ENCODE measurements around the gene CCDC80. TPM values are rescaled to one million over a fixed set of nuclear protein-coding genes. Genes with fewer than 3 reads are reported as not detected.

CCDC80 gene
- total RNA-seq, 3 donors from 2014 or later (not counting 1 experiment from before 2014, with no cell fraction given), result 0.08 TPM; not detected in 2

GRCh38 chr3:112654979-112655378 is 14.0 kb upstream of the CCDC80 start:
- Histone ChIP-seq H3K4me1 (ENCODE audit: control insufficient read depth, insufficient read depth, low read length) (no peaks in the 10 kb centered on the region), H3K4me3 (ENCODE audit: low read length) (no peak overlapping the region), H3K36me3 (ENCODE audit: control insufficient read depth, insufficient read depth, low read length) (no peaks in the 10 kb centered on the region), H3K9me3 (ENCODE audit: control insufficient read depth, insufficient read depth, low read length) (no peaks in the 10 kb centered on the region), H3K27ac (ENCODE audit: low read length) (no peak overlapping the region), H3K27me3 (ENCODE audit: control insufficient read depth, insufficient read depth, low read length) (no peaks in the 10 kb centered on the region)
- ATAC-seq (no peak), DNase-seq (peak in 1 of 2 donors; percentile 28)
- H3K27ac Mint-ChIP-seq, result no peak overlapping the region
- H3K27me3 Mint-ChIP-seq (ENCODE audit: low read depth in 2 of 2), result no peaks in the 10 kb centered on the region
- H3K4me3 Mint-ChIP-seq, result no peak overlapping the region
- H3K9me3 Mint-ChIP-seq, result no peaks in the 10 kb centered on the region
- WGBS (ENCODE audit: insufficient coverage), result no CpG with 5 or more reads among the region's 4 CpGs
- no peak for TF ChIP-seq CTCF (IDR thresholded peaks at IDR 0.05)
- H3K36me3 Mint-ChIP-seq, result no peaks in the 10 kb centered on the region
- peaks cover 0 to 5% of the 10 kb centered on the region in 2 donors for H3K4me1 Mint-ChIP-seq
- intact Hi-C loops (cut with micrococcal nuclease), result no loop called here

- H3K4me3 Mint-ChIP-seq, result no peak overlapping the region
- Histone ChIP-seq H3K27me3 (ENCODE audit: control insufficient read depth, insufficient read depth, low read length) (no peaks in the 10 kb centered on the region), H3K9me3 (ENCODE audit: control insufficient read depth, insufficient read depth, low read length) (no peaks in the 10 kb centered on the region), H3K4me1 (ENCODE audit: control insufficient read depth, insufficient read depth, low read length) (no peaks in the 10 kb centered on the region), H3K36me3 (ENCODE audit: control insufficient read depth, insufficient read depth, low read length) (no peaks in the 10 kb centered on the region), H3K27ac (ENCODE audit: low read length) (no peak overlapping the region), H3K4me3 (ENCODE audit: low read length) (no peak overlapping the region)
- H3K4me1 Mint-ChIP-seq, result peaks cover 0 to 8% of the 10 kb centered on the region in 2 donors
- intact Hi-C loops (cut with micrococcal nuclease), result no loop called here
- H3K36me3 Mint-ChIP-seq, result no peaks in the 10 kb centered on the region
- TF ChIP-seq CTCF (IDR thresholded peaks at IDR 0.05), result no peak
- ATAC-seq, result no peak
- H3K27me3 Mint-ChIP-seq (ENCODE audit: low read depth in 2 of 2), result no peaks in the 10 kb centered on the region
- H3K27ac Mint-ChIP-seq, result no peak overlapping the region
- DNase-seq, result no peak
- WGBS (ENCODE audit: insufficient coverage), result 92% methylated on average over 5 of the region's 5 CpGs
- H3K9me3 Mint-ChIP-seq, result no peaks in the 10 kb centered on the region
These were observed 13.5 kb upstream of the CCDC80 start for GRCh38 chr3:112654492-112654891.

GRCh38 chr3:112653881-112654300 is 12.9 kb upstream of the CCDC80 start:
- Mint-ChIP-seq H3K9me3 (no peaks in the 10 kb centered on the region), H3K27me3 (ENCODE audit: low read depth in 2 of 2) (no peaks in the 10 kb centered on the region), H3K36me3 (no peaks in the 10 kb centered on the region), H3K27ac (no peak overlapping the region), H3K4me1 (peaks cover 0 to 12% of the 10 kb centered on the region in 2 donors), H3K4me3 (no peak overlapping the region)
- no peak for DNase-seq
- Histone ChIP-seq H3K36me3 (ENCODE audit: control insufficient read depth, insufficient read depth, low read length) (no peaks in the 10 kb centered on the region), H3K4me3 (ENCODE audit: low read length) (no peak overlapping the region), H3K9me3 (ENCODE audit: control insufficient read depth, insufficient read depth, low read length) (no peaks in the 10 kb centered on the region), H3K27ac (ENCODE audit: low read length) (no peak overlapping the region), H3K27me3 (ENCODE audit: control insufficient read depth, insufficient read depth, low read length) (no peaks in the 10 kb centered on the region), H3K4me1 (ENCODE audit: control insufficient read depth, insufficient read depth, low read length) (no peaks in the 10 kb centered on the region)
- 100% methylated on average over 4 of the region's 5 CpGs for WGBS (ENCODE audit: insufficient coverage)
- ATAC-seq, result no peak
- TF ChIP-seq CTCF (IDR thresholded peaks at IDR 0.05), result no peak
- intact Hi-C loops (cut with micrococcal nuclease), result no loop called here

- H3K27me3 Mint-ChIP-seq (ENCODE audit: low read depth in 2 of 2), result no peaks in the 10 kb centered on the region
- Histone ChIP-seq H3K4me1 (ENCODE audit: control insufficient read depth, insufficient read depth, low read length) (no peaks in the 10 kb centered on the region), H3K36me3 (ENCODE audit: control insufficient read depth, insufficient read depth, low read length) (no peaks in the 10 kb centered on the region), H3K27me3 (ENCODE audit: control insufficient read depth, insufficient read depth, low read length) (no peaks in the 10 kb centered on the region), H3K9me3 (ENCODE audit: control insufficient read depth, insufficient read depth, low read length) (no peaks in the 10 kb centered on the region), H3K4me3 (ENCODE audit: low read length) (no peak overlapping the region), H3K27ac (ENCODE audit: low read length) (no peak overlapping the region)
- ATAC-seq (no peak), DNase-seq (no peak)
- intact Hi-C loops (cut with micrococcal nuclease), result no loop called here
- 87% methylated on average over 5 of the region's 5 CpGs for WGBS (ENCODE audit: insufficient coverage)
- peaks cover 0 to 15% of the 10 kb centered on the region in 2 donors for H3K4me1 Mint-ChIP-seq
- no peak for TF ChIP-seq CTCF (IDR thresholded peaks at IDR 0.05)
- no peaks in the 10 kb centered on the region for H3K36me3 Mint-ChIP-seq
- H3K27ac Mint-ChIP-seq, result no peak overlapping the region
- H3K4me3 Mint-ChIP-seq, result no peak overlapping the region
- no peaks in the 10 kb centered on the region for H3K9me3 Mint-ChIP-seq
These were observed 12.4 kb upstream of the CCDC80 start for GRCh38 chr3:112653209-112653871.

Data from natural killer cell (primary cell).